NOMO-1 treated with dmso at 0.1 percent for 144 hours (cell line): ENCODE measurements around the gene EDARADD.
A peak's percentile ranks its signal among the peaks of the same experiment; 100 is the strongest.

Experiments used
- DNase-seq: peaks from one replicate; lab custom pipeline; 2025; ENCODE audit not compliant: unreplicated experiment; lab: John Stamatoyannopoulos, UW

Gene EDARADD

DNA sequence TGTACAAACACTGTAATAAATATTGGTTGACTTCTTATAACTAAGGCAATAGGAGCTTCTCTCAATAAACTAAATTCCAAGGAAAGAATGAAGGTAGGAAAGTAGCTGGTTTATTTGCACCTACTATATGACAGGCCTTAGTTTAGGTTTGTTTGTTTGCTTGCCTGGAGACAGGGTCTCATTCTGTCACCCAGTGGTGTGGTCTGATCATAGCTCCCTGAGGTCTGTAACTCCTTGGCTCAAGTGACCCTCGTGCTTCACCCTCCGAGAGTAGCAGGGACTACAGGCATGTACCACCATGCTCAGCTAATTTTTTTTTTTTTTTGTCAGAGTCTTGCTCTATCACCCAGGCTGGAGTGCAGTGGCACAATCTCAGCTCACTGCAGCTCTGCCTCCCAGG, 1.9 kb upstream of the EDARADD start:
- DNase-seq = no peak

DNA sequence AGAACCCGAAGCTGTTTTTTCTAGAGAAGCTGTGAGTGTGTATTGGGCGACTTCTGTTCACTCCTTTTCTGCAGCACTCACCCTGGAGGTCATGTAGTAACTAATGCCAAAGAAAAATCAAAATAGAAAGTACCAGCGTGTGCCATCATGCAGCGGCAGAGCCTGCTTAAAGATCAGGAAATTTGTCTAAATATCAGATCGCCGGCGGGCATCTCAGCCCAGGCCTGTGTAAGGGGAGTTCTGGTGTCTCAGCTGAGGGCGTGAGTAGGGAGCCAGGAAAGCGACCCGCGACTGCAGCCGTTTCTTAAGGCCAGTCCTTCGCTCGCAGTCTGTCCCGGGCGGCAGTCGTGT, 768 bp downstream of the EDARADD start:
- no peak for DNase-seq

DNA sequence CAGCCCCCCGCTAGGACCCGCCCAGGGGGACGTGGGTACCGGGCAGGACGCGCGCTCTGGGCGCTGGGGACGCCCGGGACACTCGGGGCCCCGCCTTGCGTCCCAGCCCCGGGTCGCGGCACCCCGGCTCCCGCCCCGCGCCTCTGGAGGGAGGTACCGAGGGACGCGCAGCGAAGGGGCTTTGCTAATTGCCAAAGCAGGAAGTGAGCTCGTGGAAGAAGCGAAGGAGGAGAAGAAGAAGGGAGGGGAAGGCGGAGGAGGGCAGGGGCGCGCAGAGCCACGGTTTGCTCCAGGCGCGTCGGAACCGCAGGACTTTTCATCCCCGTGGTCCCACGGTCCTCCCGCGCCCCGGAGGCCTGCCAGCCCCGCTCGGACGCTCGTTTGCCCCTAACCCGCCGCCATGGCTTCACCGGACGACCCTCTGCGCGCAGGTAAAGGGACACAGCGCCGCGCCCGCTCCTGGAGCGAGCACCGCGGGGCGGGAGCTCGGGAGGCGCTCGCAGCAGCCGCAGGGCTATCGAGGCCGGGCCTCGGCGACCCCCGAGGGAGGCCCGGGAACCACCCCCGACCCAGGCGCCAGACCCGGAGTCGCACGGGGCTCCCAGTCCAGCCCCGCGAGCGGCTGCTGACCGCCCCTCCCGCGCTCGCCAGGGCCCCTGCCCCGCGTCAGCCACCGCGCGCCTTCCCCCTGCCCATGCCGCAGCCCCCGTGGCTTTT, 1.3 kb downstream of the EDARADD start:
- peak; percentile 30 for DNase-seq

DNA sequence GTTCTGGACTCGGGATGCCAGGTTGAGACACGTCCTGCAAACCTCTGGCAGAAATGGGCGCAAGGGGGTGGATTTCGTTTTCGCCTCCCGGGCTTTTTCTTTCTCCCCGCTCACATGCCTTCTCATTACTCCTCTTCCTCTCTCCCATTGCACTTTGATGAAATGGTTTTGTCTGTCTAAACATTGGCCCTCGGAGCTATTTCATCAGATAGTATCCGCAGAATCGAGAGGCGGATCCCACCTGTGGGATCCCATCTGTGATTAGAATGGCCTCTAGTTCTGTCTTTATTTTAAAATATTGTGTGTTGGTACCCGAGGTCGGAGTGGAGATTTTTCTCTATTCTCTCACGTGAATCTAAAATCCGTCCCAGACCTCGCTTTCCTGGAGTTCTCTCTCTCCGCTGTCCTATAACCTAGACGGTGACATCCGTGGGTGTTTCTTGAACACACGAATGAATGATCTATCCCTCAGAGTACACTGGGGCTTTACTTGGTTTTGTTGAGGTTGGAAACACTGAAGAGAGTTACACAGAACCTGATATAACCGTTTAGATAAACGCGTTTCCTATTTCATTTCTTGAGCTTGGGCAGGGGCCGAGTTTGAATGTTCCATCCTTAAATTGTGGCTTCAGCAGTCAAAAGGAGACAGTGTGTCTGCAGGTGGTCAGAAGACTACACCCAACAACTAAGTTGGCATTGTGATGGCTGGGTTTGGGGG, 2.0 kb downstream of the EDARADD start:
- DNase-seq = no peak

DNA sequence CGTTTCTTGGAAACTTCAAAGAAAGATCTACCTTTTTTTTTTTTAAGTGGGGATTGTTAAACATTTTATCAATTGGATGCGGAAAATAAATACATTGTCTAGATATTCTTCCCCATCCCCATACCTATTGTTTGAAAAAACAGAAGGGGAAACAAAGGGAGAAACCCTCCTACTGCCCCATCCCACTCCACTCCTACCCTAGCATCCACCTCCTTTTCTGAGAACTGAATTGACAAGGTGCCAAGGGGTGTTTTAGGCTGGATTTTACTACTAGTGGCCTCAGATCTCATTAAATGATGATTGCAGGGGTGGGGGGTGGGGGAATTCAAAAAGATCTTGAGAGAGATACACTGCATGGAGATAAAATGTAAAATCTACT, 2.6 kb downstream of the EDARADD start:
- no peak for DNase-seq

DNA sequence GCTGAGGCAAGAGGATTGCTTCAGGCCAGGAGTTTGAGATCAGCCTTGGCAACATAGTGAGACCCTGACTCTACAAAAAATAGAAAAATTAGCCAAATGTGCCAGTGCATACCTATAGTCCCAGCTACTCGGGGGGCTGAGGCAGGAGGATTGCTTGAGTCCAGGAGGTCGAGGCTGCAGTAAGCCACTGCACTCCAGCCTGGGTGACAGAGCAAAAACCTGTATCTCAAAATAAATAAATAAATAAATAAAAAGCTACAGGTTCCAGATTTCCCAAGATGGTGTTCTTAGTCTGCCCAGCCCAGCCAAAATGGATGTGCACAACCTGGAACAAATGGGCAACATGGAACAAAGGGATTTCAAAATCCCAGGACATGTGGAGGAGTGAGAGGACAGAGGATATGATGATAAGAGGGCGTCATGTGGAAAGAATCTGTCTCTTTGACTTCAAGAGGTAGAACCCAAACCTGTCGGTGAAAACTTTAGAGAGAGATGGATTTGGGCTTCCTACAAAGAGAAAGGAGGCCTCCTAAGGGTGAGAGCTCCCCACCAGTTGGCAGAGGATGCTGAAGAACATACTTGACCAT, 3.2 kb downstream of the EDARADD start:
- no peak for DNase-seq

DNA sequence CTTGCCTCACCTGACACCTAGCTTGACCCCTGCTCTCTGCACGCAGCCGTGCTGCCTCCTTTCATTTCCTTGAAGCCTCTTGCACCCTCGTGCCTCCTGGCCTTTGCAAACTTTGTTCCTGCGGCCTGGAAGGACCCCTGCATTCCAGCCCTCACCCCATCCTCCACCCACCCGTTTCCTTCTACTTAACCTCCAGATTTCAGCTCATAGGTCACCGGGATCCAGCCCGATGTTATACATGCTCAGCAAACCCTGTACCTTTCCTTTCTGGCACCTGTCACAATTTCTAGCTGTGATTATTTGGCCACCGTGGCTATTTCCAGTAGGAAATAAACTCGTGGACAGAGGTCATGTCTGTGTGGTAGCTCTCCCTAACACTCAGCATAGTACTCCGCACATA, 4.5 kb downstream of the EDARADD start:
- DNase-seq = no peak

DNA sequence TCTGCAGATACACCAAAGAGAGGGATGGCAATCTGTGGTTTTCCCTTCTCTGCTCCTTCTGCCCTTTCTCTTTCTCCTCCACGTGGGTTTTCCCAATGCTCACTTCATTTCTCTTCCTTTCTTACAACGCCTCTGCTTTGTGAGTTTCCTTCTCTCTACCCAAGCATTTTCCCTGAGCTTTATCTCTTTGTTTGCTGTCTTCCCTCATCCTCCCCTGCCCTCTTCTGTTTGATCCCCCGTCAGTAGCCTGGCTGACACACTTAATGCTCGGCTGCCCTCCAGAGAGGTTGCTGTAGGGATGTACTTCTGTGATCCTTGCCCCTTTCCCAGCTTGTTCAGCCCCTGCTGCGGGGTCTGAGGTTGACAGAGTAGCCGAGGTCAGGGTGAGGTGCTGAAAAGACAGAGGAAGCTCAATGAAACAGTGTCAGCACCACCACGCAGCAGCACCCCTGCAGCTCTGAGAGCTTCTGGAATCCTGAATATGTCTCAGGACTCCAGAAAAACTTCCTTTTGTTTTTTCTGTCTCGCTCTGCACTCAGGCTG, 6.0 kb downstream of the EDARADD start:
- DNase-seq = no peak

DNA sequence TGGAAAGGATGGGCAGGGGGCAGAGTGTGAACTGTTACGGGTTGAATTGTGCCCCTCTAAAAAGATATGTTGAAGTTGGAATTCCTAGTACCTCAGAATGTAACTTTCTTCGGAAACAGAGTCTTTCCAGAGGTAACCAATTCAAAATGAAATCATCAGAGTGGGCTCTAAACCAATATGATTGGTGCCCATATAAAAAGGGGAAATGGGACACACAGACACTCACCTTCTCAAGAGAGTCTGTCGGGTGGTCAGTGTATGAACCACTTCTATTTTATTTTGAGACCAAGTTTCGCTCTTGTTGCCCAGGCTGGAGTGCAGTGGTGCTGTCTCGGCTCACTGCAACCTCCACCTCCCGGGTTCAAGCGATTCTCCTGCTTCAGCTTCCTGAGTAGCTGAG, 7.6 kb downstream of the EDARADD start:
- no peak for DNase-seq

DNA sequence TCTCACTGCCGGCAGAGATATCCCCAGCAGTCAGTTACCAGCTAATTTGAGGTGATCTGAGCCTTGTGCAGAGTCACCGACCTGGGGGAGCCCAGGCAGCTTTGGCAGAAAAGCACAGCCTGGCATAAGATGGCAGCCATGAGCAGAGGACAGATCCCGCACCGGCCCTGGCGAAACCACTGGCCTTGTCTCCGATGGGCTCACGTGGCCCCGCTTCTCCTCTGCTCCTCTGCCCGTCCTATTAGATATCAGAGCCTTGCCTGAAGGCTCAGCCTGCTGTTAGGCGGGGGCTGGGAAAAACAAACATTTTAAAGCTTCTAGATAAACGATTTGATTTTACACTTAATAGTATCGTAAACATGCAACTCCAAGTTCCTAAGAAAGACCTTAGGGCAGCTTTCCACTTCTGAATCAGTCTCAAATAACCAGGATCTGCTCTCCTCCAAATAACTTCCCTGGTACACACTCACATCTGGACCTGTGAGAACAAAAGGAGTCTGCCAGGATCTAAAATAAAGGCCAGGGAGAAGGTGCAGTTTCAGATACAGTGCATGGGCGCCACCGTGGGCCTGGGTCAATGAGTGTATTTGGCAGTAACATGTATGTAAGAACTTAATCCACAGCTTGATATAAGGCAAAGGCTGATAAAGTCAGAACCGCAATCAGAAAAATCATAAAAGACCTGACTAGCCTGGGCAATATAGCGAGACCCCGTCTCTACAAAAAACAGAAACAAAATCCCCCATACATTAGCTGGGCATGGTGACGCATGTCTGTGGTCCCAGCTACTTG, 10.0 kb downstream of the EDARADD start:
- no peak for DNase-seq

DNA sequence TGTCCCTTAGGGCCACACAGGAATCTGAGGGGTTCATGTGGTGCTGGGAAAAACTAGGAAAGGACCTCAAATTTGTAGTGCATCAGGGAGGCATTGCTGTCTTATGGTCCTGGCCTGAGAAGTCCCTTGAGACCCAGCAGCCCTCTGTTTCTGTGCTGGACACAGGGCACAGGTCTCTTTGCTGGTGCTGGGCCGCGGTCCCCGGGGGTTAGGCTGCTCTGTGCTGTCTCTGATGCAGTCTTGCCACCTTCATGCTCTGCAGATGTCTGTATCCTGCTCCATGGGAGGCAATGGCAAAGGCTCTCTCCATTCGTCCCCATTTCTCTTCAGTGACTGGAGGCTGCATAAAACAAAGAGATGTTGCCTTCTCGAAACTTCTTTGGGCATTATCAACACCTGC, 13.0 kb downstream of the EDARADD start:
- DNase-seq = no peak

DNA sequence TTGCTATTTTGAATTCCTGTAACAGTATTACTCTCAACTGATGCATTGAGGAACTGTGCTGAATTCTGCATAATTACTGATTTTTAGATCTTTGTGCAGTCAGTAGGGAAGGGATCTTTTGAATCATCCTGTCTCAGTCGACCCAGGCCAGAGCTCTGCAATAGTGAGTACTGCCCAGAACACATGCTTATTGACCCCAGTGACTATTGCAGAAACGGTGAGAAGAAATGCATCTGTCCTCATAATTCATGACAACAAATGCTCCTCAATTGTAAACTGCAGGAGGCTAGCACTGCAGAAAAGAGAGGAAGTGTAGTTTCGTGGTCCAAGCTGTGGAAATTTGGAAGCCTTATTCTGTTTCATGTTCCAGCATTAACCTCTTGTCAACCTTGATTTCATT, 19.6 kb downstream of the EDARADD start:
- DNase-seq = no peak

DNA sequence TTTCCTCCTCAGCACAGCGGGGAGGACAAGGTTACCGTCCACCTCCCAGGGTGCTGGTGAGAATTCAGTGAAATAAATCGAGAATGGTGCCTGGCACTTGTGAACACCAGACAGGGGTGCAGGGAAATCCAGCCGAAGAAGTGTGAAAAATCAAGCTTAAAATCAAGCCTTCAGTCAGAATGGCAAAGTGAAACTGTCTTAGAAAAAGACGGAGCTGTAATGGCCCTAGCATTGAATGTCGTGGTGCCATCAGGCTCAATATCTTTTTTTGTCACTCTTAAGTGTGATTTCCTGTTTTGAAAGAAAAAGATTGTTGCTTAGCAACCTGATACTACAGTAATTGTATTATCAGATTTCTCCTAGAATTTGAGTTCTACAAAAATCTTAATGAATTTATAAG, 22.1 kb downstream of the EDARADD start:
- DNase-seq = no peak

DNA sequence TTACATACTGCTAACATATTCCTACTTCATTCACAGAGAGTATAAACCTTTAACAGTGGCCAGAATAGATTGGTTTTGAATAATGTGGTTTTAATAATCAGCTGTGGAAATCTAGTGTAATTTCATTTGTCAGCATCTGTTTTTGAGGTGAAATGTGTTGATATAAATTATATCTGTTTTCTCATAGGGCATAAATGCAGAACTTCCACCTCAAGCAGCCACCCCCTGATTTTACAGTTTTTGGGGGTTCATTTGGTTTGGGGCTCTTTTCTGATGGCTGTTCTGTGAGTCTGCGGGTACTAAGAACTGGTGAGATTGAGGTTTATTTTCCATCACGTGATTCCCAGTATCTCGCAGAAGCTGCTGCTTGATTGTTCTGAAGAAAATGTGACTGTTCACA, 23.2 kb downstream of the EDARADD start:
- no peak for DNase-seq

DNA sequence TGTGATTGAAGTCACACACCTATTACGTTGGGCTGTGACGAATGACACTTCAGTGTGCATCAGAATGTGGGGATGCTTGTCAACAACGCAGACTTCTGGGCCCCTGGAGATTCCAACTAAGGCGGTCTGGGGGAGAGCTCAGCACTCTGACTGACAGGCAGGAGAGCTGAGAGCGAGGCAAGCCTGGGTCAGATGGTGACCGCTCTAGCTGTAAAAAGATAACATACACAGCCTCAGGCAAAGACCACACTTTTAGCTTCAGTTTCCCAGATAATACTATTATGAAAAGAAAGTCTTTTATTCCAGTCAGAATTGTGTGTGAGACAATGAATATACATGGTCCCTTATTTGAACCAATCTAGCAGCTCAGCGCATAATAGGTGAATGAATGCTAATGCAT, 25.4 kb downstream of the EDARADD start:
- no peak for DNase-seq

DNA sequence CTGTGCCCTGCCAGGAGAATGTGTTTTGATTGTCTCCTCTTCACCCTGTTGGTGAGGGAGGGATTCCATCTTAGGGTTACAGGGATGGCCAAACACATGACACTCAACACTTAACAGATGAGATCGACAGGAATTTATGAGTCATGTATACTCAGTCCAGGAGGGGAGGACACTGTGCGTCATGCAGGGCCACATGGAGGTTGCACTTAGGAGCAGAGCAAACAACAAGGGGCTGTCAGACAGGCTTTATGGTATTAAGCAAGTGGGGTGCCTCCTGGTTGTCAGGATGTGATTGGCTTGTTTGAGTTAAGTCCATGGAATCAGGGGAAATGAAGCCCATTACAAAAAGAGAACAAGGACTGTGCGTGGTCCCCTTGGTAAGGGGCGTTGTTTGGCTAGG, 26.9 kb downstream of the EDARADD start:
- DNase-seq = no peak

DNA sequence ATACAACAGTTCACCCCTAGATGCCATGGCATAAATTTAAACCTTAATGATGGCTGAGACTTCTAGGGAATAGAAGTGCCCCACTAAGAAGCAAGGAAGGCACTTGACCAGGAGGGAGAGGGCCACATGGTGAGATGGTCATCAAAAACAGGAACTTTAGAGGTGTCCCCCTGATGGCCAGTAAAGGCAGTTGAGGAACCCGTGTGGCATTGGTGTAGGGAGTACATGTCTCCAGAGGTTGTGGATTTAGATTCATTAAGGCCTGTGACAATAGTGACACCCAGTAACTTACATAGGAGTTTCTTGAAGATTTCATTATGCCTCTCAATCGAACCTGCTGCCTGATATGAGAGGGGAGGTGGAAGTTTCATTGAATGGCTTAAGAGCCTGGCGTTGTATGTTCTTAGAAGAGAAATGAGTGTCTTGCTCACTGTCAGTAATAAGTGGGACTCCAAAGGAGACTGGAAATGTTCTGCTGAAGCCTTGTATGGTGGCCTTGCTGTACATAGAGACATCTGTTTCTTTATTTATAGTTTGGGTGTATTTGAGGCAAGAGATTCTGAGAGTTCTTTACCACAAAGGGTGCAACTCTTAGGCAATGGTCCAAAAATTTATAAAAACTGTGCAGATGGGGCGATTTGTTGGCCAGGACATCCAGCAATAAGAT, 27.9 kb downstream of the EDARADD start:
- DNase-seq = no peak

DNA sequence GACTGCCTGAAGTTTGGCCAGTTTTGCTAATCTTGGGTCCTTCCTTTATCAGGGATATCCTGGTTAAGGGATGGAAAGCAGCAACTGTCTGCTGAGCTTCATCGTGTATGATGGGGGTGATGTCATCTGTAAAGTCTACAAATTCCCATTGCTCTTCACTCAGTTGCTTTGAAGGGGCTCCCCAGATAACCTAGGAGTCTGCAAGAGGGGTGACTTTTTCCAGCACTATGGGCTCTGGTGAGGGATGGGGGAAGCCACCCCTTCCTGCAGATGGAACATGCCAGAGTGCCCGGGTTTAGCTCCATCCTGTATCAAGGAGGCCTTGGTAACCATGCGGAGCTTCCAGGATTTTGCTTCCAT, 28.4 kb downstream of the EDARADD start:
- no peak for DNase-seq

DNA sequence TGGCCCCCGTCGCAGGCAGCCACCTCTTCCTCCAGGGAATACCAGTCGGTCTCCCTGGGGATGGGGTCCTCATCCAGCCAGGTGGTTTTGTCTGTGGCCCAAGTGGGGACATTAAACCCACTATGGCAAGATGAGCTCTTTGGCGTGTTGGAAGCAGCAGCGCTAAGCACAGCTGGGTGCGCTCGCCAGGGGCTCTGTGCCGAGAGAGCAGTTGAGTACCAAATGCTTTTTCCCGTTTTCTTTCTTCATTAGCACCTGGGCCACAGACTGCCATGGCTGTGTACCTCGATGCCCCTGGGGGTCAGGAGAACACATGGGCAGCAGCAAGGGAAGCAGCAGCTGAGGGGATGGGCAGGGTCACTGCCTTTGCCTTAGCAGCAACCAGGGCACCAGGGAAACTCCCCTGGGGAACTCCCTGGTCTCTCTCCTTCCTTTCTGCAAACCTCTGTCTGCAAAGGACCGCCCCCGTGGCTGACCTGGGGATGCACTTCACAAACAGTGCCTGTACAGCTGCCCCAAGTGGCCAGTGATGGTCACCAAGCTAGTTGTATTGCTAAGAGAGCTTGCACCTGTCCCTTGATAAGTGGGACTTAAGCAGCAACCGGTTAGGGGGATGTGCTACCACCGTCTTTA, 31.1 kb downstream of the EDARADD start:
- no peak for DNase-seq

DNA sequence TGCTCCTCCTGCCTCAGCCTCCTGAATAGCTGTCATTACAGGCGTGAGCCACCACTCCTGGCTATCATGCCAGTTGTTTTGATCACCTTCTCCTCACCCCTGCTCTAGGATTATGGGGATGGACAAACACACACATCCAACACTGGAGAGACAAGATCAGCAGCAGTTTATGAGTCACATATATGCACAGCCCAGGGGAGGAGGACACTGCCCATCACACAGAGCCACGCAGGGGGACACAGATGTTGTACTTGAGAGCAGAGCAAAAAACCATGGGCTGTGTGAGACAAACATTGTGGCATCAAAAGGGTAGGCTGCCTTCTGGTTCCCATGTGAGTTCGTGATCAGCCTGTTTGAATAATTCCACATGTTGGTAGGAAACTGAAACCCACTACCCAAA, 32.1 kb downstream of the EDARADD start:
- no peak for DNase-seq
